ENCODE results near the gene PPP1R37. TPM values are rescaled to one million over a fixed set of nuclear protein-coding genes. Genes with fewer than 3 reads are reported as not detected.
A peak's percentile ranks its signal among the peaks of the same experiment; 100 is the strongest.

Gene PPP1R37
- total RNA-seq, 1 experiment from 2014 or later = 108 TPM

DNA sequence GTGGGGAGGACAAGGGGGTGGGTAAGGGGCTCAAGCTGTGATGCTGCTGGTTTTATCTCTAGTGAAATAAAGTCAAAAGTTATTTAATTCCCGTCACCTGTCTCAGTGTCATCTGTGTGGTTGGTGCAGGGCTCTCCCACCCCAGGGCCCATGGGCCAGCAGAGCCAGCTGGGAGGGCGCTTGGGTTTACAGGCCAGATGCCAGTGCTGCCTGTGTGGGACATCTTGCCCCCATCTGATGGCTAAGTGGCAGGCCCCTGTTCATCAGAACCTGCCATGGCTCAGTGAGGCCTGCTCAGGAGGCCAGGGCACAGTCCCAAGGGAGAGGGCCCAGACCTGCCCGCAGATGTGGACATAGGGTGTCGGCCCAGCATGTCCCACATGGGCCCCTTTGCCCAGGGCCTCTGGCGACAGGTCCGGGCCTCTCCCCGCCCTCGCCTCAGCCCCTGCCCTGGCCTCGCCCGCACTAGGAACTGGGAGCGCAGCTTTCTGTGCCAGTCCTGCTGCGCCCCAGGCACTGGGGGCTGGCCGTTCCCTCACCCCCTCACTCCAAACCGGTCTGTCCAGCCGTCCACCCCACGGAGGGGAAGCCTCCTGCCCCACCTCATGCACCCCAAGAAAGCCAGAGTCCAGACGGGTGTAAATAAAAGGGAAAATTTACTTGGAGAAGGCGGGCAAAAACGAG is 22.0 kb upstream of the PPP1R37 start:
- no peak for DNase-seq (ENCODE audit: low spot score)

- DNase-seq (ENCODE audit: low spot score) = no peak
Measured at GRCh38 chr19:45071545-45071938, 21.4 kb upstream of the PPP1R37 start.

- DNase-seq (ENCODE audit: low spot score) = no peak
Measured at GRCh38 chr19:45071969-45072790, 20.8 kb upstream of the PPP1R37 start.

- DNase-seq (ENCODE audit: low spot score) = no peak
Measured at GRCh38 chr19:45074744-45075300, 18.2 kb upstream of the PPP1R37 start.

DNA sequence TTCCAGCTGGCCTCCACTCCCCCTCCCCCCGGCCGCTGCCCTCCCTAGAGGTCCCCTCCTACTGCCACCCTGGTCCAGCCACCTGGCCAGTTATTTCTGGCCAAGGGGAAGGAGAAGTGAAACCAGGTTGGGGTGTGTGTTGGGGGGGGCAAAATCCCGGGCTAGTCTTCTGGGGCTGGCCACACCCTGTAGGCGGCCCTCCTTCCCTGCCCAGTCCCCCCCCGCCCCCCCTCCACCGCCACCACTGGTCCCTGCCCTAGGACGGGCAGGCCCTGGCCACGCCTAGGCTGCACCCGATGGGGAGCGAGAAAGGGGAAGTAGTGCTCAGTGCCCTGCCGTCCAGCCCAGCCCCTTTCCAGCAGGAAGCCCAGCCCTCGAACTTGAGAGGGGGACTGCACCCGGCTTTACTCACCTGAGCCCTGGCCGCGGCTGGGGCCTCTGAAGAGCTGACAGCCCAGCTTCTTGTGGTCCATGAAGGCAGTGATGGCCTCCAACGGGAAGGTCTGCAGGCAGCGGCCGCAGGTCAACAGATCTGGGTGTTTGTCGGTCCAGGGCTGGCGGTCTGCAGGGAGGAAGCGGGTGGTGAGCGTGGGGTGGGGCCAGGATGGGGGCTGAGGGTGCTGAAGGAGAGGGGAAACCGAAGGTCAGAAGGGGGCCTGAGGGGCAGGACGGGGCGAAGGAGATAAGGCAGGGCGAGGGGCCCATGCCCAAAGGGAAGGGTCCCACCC is 17.5 kb upstream of the PPP1R37 start:
- DNase-seq (ENCODE audit: low spot score) = peak; percentile 67

- peak; percentile 89 for DNase-seq (ENCODE audit: low spot score)
Measured at GRCh38 chr19:45076029-45076850, 16.7 kb upstream of the PPP1R37 start, which contains the start of gene ZNF296. Gene ZNF296 (minus strand): TSS chr19:45076478. CDS start chr19:45076373, 105 bp downstream.

- DNase-seq (ENCODE audit: low spot score) = peak; percentile 30
Measured at GRCh38 chr19:45076851-45077730, 15.9 kb upstream of the PPP1R37 start.

GRCh38 chr19:45078390-45079062 is 14.5 kb upstream of the PPP1R37 start:
- no peak for DNase-seq (ENCODE audit: low spot score)

- DNase-seq (ENCODE audit: low spot score) = peak; percentile 89
Measured at GRCh38 chr19:45079063-45079910, 13.7 kb upstream of the PPP1R37 start, which contains the start of gene GEMIN7. Gene GEMIN7 (plus strand): TSS chr19:45079260. CDS start chr19:45090115, 10,855 bp downstream.

DNA sequence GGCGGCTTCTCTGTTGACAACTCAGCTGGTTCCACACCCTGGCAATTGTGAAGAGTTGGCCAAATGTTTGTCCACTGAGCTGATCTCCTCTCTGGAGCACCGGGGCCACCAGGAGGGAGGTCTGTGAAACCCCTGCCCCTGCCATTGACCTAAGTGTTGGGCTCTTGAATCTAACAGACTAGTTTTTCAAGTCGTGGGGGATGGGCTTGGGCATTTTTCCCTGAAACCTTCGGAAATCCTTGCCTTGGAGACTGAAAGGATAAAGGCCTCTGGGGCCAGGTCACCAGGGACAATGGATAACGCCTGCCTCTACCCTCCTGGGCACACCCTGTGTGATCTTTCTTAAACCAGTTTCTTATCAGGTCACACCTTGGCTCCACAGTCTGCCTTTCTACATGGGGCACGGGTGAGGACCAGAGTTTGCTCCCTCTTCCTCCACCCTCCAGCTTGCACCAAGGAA is 13.0 kb upstream of the PPP1R37 start:
- DNase-seq (ENCODE audit: low spot score) = peak; percentile 45

- no peak for DNase-seq (ENCODE audit: low spot score)
Measured at GRCh38 chr19:45082170-45082569, 10.8 kb upstream of the PPP1R37 start.

DNA sequence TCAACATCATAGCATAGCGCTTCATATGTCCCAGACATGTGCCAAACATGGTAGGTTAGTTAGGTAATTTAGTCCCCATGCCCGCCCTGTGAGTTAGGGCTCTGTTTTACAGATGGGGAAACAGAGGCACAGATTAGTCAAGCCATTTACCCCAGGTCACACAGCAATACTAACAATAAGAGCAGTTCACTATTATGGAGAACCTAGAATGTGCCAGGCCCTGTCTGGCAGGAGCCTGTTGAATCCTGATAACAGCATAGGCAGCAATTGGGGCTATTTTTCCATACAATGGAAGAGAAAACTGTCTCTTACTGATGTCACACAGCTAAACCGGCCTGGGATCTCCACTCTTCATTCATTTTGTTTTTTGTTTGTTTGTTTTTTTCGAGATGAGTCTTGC is 6.5 kb upstream of the PPP1R37 start:
- no peak for DNase-seq (ENCODE audit: low spot score)

DNA sequence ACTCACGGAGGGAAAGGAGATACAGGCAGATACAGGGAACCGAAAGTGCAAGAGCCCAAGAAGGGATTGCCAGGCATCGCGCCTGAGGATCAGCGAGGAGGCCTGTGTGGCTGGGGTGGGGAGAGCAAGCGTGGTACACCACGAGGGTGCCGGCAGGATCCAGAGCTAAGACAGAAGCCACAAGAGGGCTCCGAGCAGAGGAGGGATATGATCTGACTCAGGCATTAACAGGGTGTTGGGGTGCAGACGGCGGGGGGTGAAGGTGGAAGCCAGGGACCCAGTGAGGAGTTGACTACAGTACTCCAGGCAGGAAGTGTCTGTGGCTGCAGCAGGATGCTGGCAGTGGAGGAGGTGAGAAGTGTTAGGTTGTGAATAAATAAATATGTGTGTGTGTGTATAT is 5.4 kb upstream of the PPP1R37 start:
- no peak for DNase-seq (ENCODE audit: low spot score)

- DNase-seq (ENCODE audit: low spot score) = no peak
Measured at GRCh38 chr19:45090034-45090433, 2.9 kb upstream of the PPP1R37 start.

DNA sequence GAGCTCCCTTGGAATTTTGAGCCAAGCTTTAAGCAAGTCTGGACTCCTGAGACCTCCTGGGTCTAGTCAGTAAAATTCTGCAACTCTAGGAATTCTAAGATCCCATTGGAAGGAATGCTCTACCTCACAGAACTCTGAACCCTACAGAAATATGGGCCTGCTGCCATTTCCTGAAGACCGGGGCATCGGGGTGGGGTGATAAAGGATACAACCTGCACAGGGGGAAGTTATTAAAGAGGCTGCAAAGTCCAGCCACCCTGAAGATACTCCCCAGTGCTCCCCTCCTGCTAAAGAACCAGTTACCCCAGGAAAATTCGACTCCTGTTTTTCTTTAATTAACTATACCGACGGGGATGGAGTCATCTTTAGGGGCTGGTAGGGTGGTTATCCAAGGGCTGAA is 2.4 kb upstream of the PPP1R37 start:
- DNase-seq (ENCODE audit: low spot score) = no peak

DNA sequence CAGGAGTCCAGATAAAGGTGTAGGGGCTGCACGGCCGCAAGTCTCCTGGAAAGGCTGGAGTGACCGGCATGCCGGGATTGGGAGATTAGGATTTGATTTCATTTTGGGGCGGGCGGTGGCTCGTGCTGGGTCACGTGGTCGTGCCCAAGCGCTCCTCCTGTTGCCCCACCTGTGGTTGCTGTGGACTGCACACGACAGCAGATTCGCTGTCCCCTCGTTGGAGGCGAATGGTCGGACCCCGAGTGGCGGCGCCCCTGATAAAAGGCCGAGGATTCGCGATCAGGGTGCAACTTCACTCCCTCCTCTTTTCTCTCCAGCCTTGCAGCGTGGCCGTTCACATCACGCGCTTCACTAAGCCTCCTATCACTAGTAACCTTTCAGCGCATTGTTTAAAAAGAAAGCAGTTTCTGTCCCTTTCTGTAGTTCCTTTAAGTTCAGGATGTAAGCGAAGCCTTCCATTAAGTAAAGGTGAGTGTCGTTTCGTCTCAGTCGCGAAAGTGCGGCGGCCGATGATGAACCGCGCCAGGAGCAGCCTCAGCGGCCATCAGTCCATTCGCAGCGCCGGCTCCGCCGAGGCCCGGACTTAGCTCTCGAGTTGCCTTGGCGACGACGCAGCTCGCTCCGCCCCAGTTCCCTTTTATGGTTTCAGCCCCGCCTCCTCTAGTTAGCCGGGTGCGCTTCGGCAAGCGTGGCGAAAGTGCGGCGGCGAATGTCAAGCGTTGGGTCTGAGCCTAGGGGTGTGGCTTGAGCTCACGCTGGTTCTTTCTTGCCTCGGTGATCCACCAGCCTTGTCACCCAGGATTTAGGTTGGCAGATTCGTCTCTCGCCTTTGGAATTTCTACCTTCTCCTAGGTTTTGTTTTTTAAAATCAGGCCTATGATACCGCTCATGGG is 1.7 kb upstream of the PPP1R37 start:
- peak; percentile 100 for DNase-seq (ENCODE audit: low spot score)

DNA sequence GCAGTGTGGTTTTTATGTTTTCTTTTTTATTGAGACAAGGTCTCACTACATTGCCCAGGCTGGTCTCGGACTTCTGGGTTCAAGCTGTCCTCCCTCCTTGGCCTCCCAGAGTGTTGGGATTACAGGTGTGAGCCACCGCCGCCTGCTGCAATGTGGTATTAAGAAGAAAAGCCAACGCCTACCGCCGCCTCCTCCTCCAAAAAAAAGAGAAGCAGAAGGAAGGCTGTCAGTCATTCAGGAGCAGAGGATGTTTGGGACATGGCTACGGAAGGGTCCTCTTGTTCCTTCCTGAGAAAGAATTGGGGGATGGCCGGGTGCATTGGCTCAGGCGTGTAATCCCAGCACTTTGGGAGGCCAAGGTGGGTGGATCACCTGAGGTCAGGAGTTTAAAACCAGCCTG is 1.2 kb downstream of the PPP1R37 start:
- DNase-seq (ENCODE audit: low spot score) = no peak
